Gastroesophageal sphincter (tissue), 3 donors: ENCODE data around the gene GRK5.

Experiments used
- CTCF ChIP-seq, 4 experiments: fragments of 200-600 bp in 2 of 4; fragments of 450-650 bp in 2 of 4; sonication (generic) in 1 of 4; IDR thresholded peaks; one replicate each; pipeline ENCODE4 v1.5.1; 2017 to 2019; ENCODE audit warnings: antibody characterized with exemption in 4 of 4, mild to moderate bottlenecking in 2 of 4, moderate library complexity in 2 of 4
- POLR2A ChIP-seq, 2 donors: fragments of 450-650 bp; IDR thresholded peaks; one replicate each; pipeline ENCODE4 v1.6.1; 2017; ENCODE audit warnings: antibody characterized with exemption in 2 of 2, mild to moderate bottlenecking in 2 of 2, moderate library complexity in 1 of 2
- POLR2AphosphoS5 ChIP-seq: sonication (generic); formaldehyde crosslinking; IDR thresholded peaks from one replicate; pipeline ENCODE4 v1.6.1; 2017; ENCODE audit warnings: antibody characterized with exemption

GRCh38 chr10:119370972-119371703, 163.8 kb downstream of the GRK5 start:
- no peak for TF ChIP-seq CTCF (IDR thresholded peaks at IDR 0.05)
- no peak for TF ChIP-seq POLR2A (IDR thresholded peaks at IDR 0.05)
- no peak for TF ChIP-seq POLR2AphosphoS5
